Right lobe of liver (tissue), 6 donors: ENCODE results near the gene NEK1. TPM values are rescaled to one million over a fixed set of nuclear protein-coding genes. Genes with fewer than 3 reads are reported as not detected.

Source experiments
- ATAC-seq, 4 donors: fragments of 200-7000 bp; cut with Tn5 transposase; one replicate each; pipeline ENCODE4 v1.9.1; 2020; ENCODE audit warnings: mild to moderate bottlenecking in 4 of 4, moderate library complexity in 4 of 4
- DNase-seq, 3 donors: peaks; one replicate each; pipeline ENCODE4 v3.0.0-alpha.2; 2020
- H3K27ac ChIP-seq, 3 donors: fragments of 200-600 bp; one replicate each; pipeline ENCODE4 v1.8.0; 2022
- H3K27me3 ChIP-seq, 2 donors: fragments of 200-600 bp; one replicate each; pipeline ENCODE4 v1.8.0; 2022
- H3K36me3 ChIP-seq, 4 donors: fragments of 200-600 bp; sonication (generic) in 1 of 4; one replicate each; pipeline versions ENCODE4 v1.5.1 to v1.8.0; 2017 to 2022; ENCODE audit warnings: control low read depth in 1 of 4
- H3K4me1 ChIP-seq, 4 donors: fragments of 200-600 bp; sonication (generic) in 1 of 4; one replicate each; pipeline versions ENCODE4 v1.5.1 to v1.8.0; 2017 to 2022; ENCODE audit warnings: control low read depth in 1 of 4
- H3K4me3 ChIP-seq, 3 donors: fragments of 200-600 bp; one replicate each; pipeline ENCODE4 v1.8.0; 2022
- H3K9me3 ChIP-seq, 4 donors: fragments of 200-600 bp; sonication (generic) in 1 of 4; one replicate each; pipeline versions ENCODE4 v1.5.1 to v1.8.0; 2017 to 2022; ENCODE audit warnings: control low read depth in 1 of 4
- CTCF ChIP-seq, 4 donors: fragments of 200-600 bp in 3 of 4; fragments of 450-650 bp in 1 of 4; IDR thresholded peaks; one replicate each; pipeline versions ENCODE4 v1.5.1 to v1.8.0; 2016 to 2022; ENCODE audit warnings: antibody characterized with exemption in 4 of 4, mild to moderate bottlenecking in 2 of 4
- POLR2A ChIP-seq: fragments of 450-650 bp; IDR thresholded peaks from one replicate; pipeline ENCODE4 v1.6.1; 2017; ENCODE audit warnings: antibody characterized with exemption, mild to moderate bottlenecking
- WGBS: methylation state at CpG from one replicate; pipeline ENCODE4 v1.1.6; 2018; ENCODE audit warnings: low coverage, low lambda C conversion rate; ENCODE audit not compliant: insufficient coverage; ENCODE audit errors: missing lambda C conversion rate; 5-methylcytosine and 5-hydroxymethylcytosine counted together
- intact Hi-C, 2 donors: fragments of 100-400 bp; cut with DNase I; formaldehyde crosslinking; loops; one replicate each; pipeline versions ENCODE4 v1.11.2 to v1.14.1; 2022
- total RNA-seq, 6 experiments: library from RNA; depleted of rRNA in 2 of 6; stranded (reverse); fragments of >200 nt in 2 of 6; fragmentation: NEBNext Ultra II Directional in 3 of 6; extraction: Animal tissue kit (Norgen Biotek cat#: 25700) in 3 of 6; gene quantifications; one replicate each; pipeline versions ENCODE4 v1.1.0 to v1.2.4, GENCODE V29; 2016 to 2023
- donor health status: DM: no; HTN: yes; CAD: no.
- donor health status: DM: no; HTN: no; CAD: no.
- donor health status: DM: no; HTN: no; CAD: no.
- donor health status: DM: no; HTN: yes; CAD: no.
- donor health status: DM: no; HTN: yes; CAD: no.

The NEK1 gene
- total RNA-seq, 6 experiments from 2014 or later = 4.1 to 5.2 (median 4.5) TPM

- intact Hi-C loops = no loop called here
- WGBS = 88% methylated on average over 6 of the region's 6 CpGs
- TF ChIP-seq POLR2A (no peak), CTCF (IDR thresholded peaks at IDR 0.05) (no peak)
Observed at GRCh38 chr4:169369634-169370033, 242.7 kb downstream of the NEK1 start.

GRCh38 chr4:169367826-169368225 is 244.6 kb downstream of the NEK1 start:
- H3K27me3 ChIP-seq = no peaks in the 10 kb centered on the region
- no peaks in the 10 kb centered on the region for H3K36me3 ChIP-seq
- no peak overlapping the region for H3K4me3 ChIP-seq
- peaks cover 0 to 10% (median 0%) of the 10 kb centered on the region in 4 donors for H3K9me3 ChIP-seq
- no peak overlapping the region for H3K27ac ChIP-seq
- ATAC-seq (no peak), DNase-seq (no peak)
- intact Hi-C loops = no loop called here
- TF ChIP-seq POLR2A (no peak), CTCF (IDR thresholded peaks at IDR 0.05) (no peak)
- H3K4me1 ChIP-seq = no peaks in the 10 kb centered on the region

More at GRCh38 chr4:169369634-169370033, 242.7 kb downstream of the NEK1 start:
- Histone ChIP-seq H3K36me3 (no peaks in the 10 kb centered on the region), H3K9me3 (peaks cover 0 to 10% (median 0%) of the 10 kb centered on the region in 4 donors), H3K27me3 (no peaks in the 10 kb centered on the region), H3K4me3 (no peak overlapping the region), H3K27ac (no peak overlapping the region), H3K4me1 (no peaks in the 10 kb centered on the region)
- ATAC-seq (no peak), DNase-seq (no peak)

- 67% methylated on average over 1 of the region's 5 CpGs for WGBS
- Histone ChIP-seq H3K9me3 (peaks cover 0 to 10% (median 0%) of the 10 kb centered on the region in 4 donors), H3K27me3 (no peaks in the 10 kb centered on the region), H3K4me1 (no peaks in the 10 kb centered on the region), H3K36me3 (no peaks in the 10 kb centered on the region), H3K27ac (no peak overlapping the region), H3K4me3 (no peak overlapping the region)
- ATAC-seq = no peak
- no peak for DNase-seq
- intact Hi-C loops = no loop called here
- no peak for TF ChIP-seq POLR2A
Observed at GRCh38 chr4:169366821-169367220, 245.6 kb downstream of the NEK1 start.

GRCh38 chr4:169362607-169363006 is 249.8 kb downstream of the NEK1 start:
- WGBS = 43% methylated on average over 6 of the region's 6 CpGs
- H3K4me1 ChIP-seq = no peaks in the 10 kb centered on the region
- ATAC-seq = peak in 3 of 4 donors; percentile 20 to 46 (median 29)
- DNase-seq = no peak
- no peak overlapping the region for H3K4me3 ChIP-seq
- TF ChIP-seq CTCF (IDR thresholded peaks at IDR 0.05) = no peak
- TF ChIP-seq POLR2A = no peak
- no peaks in the 10 kb centered on the region for H3K27me3 ChIP-seq
- peaks cover 0 to 10% (median 0%) of the 10 kb centered on the region in 4 donors for H3K9me3 ChIP-seq
- H3K27ac ChIP-seq = no peak overlapping the region
- intact Hi-C loops = no loop called here
- H3K36me3 ChIP-seq = no peaks in the 10 kb centered on the region

- WGBS = 56% methylated on average over 2 of the region's 3 CpGs
- intact Hi-C loops = no loop called here
- no peak for DNase-seq
- Histone ChIP-seq H3K4me3 (no peak overlapping the region), H3K36me3 (no peaks in the 10 kb centered on the region), H3K9me3 (peaks cover 0 to 6% (median 0%) of the 10 kb centered on the region in 4 donors), H3K27me3 (no peaks in the 10 kb centered on the region), H3K4me1 (no peaks in the 10 kb centered on the region), H3K27ac (no peak overlapping the region)
- no peak for TF ChIP-seq CTCF (IDR thresholded peaks at IDR 0.05)
- TF ChIP-seq POLR2A = no peak
- no peak for ATAC-seq
Observed at GRCh38 chr4:169361756-169362155, 250.6 kb downstream of the NEK1 start.
